Measurements from ENCODE around the gene RDH5. TPM values are rescaled to one million over a fixed set of nuclear protein-coding genes. Genes with fewer than 3 reads are reported as not detected.

Gene RDH5
- total RNA-seq, 1 experiment from 2014 or later: 5.8 TPM

- TF ChIP-seq ATF2 (CRISPR knock-in tag; IDR thresholded peaks at IDR 0.05; ENCODE audit: borderline replicate concordance, low read depth) (no peak), NR2C2 (CRISPR knock-in tag; IDR thresholded peaks at IDR 0.05) (no peak), ZNF425 (CRISPR knock-in tag; conservative IDR thresholded peaks at IDR 0.05) (no peak), CBFB (CRISPR knock-in tag; IDR thresholded peaks at IDR 0.05; ENCODE audit: low read depth) (no peak), TEAD1 (CRISPR knock-in tag; IDR thresholded peaks at IDR 0.05) (0 out of 2 replicates have a peak, but pooled peaks have one; percentile 28), ZNF317 (CRISPR knock-in tag; IDR thresholded peaks at IDR 0.05; ENCODE audit: borderline replicate concordance, low read depth) (no peak), ZMAT4 (CRISPR knock-in tag; IDR thresholded peaks at IDR 0.05) (no peak), ZNF512 (CRISPR knock-in tag; IDR thresholded peaks at IDR 0.05; ENCODE audit: borderline replicate concordance) (no peak), KAT7 (CRISPR knock-in tag; IDR thresholded peaks at IDR 0.05; ENCODE audit: borderline replicate concordance) (peak; percentile 40; the same call in 1 of the 2 replicates), TEAD4 (CRISPR knock-in tag; IDR thresholded peaks at IDR 0.05) (no peak)
- TF ChIP-seq, protein P1, sequence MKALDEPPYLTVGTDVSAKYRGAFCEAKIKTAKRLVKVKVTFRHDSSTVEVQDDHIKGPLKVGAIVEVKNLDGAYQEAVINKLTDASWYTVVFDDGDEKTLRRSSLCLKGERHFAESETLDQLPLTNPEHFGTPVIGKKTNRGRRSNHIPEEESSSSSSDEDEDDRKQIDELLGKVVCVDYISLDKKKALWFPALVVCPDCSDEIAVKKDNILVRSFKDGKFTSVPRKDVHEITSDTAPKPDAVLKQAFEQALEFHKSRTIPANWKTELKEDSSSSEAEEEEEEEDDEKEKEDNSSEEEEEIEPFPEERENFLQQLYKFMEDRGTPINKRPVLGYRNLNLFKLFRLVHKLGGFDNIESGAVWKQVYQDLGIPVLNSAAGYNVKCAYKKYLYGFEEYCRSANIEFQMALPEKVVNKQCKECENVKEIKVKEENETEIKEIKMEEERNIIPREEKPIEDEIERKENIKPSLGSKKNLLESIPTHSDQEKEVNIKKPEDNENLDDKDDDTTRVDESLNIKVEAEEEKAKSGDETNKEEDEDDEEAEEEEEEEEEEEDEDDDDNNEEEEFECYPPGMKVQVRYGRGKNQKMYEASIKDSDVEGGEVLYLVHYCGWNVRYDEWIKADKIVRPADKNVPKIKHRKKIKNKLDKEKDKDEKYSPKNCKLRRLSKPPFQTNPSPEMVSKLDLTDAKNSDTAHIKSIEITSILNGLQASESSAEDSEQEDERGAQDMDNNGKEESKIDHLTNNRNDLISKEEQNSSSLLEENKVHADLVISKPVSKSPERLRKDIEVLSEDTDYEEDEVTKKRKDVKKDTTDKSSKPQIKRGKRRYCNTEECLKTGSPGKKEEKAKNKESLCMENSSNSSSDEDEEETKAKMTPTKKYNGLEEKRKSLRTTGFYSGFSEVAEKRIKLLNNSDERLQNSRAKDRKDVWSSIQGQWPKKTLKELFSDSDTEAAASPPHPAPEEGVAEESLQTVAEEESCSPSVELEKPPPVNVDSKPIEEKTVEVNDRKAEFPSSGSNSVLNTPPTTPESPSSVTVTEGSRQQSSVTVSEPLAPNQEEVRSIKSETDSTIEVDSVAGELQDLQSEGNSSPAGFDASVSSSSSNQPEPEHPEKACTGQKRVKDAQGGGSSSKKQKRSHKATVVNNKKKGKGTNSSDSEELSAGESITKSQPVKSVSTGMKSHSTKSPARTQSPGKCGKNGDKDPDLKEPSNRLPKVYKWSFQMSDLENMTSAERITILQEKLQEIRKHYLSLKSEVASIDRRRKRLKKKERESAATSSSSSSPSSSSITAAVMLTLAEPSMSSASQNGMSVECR (CRISPR knock-in tag; IDR thresholded peaks at IDR 0.05; ENCODE audit: borderline replicate concordance): no peak
Measured at GRCh38 chr12:55743406-55744339, 23.5 kb downstream of the RDH5 start (continued).

DNA sequence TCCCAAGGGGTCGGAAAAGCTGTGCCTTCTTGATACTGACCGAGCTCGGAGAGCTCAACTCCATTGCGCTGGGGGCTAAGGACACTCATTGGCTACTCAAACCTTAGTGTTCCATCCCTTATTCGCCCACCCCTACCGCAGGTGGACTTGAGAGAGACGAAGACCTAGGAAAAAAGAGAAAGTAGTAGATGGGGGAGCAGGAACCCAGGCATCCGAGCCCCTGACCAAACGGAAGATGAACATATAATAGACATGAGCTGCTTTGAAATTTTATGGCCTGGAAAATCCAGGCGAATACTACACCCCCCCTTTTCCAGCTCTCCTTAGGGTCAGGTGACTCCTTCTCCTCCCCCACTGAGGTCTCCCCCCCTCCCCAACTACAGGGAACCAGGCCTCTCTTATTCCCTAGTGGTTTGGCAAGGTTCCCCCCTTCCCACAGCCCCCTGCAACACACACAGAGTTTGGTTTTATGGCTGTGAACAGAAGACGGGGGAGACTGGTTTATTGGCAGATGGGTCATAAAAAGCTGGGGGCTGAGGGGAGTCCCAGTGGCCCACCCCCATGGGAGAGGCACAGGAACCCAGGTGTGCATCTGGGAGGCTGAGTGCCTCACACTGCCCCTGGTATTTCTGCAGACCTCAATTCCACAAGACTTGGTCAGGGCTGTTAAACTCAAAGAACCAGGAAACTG lies 24.3 kb downstream of the RDH5 start:
- ATAC-seq (no peak), DNase-seq (ENCODE audit: low spot score) (no peak)
- no peaks in the 10 kb centered on the region for H3K9me3 Mint-ChIP-seq
- peaks cover 23% of the 10 kb centered on the region for H3K36me3 Mint-ChIP-seq
- ChIA-PET CTCF (interaction anchor here (0.8 to 3.4 kb wide), 13 partner anchors 8 to 229 kb away, joined by 3 to 24 read pairs (median 4); partner anchors contain the start of genes CD63, DNAJC14, ITGA7 and ORMDL2), POLR2A (interaction anchor here (0.7 to 4.0 kb wide), 6 partner anchors 8 to 136 kb away, joined by 3 to 19 read pairs (median 5); partner anchors contain the start of genes CD63, DNAJC14, ORMDL2 and SARNP)
- peak overlapping the region; percentile 97 for H3K4me3 Mint-ChIP-seq
- H3K27ac Mint-ChIP-seq: peak overlapping the region; percentile 67
- peaks cover 59% of the 10 kb centered on the region for H3K4me1 Mint-ChIP-seq
- H3K27me3 Mint-ChIP-seq (ENCODE audit: low read depth): peaks cover 2% of the 10 kb centered on the region; the same call in 1 of the 2 replicates
- TF ChIP-seq AFF4 (CRISPR knock-in tag; IDR thresholded peaks at IDR 0.05; ENCODE audit: borderline replicate concordance): no peak
- no peak for TF ChIP-seq TCF7 (CRISPR knock-in tag; IDR thresholded peaks at IDR 0.05; ENCODE audit: low read depth)
- no peak for TF ChIP-seq PRRX2 (CRISPR knock-in tag; IDR thresholded peaks at IDR 0.05)
- no peak for TF ChIP-seq FOXK1 (CRISPR knock-in tag; IDR thresholded peaks at IDR 0.05)
- 0 out of 2 replicates have a peak, but pooled peaks have one; percentile 15 for TF ChIP-seq NFYB (CRISPR knock-in tag; conservative IDR thresholded peaks at IDR 0.05; ENCODE audit: low read depth)
- no peak for TF ChIP-seq SP1 (CRISPR knock-in tag; conservative IDR thresholded peaks at IDR 0.05)
- TF ChIP-seq, protein P2, sequence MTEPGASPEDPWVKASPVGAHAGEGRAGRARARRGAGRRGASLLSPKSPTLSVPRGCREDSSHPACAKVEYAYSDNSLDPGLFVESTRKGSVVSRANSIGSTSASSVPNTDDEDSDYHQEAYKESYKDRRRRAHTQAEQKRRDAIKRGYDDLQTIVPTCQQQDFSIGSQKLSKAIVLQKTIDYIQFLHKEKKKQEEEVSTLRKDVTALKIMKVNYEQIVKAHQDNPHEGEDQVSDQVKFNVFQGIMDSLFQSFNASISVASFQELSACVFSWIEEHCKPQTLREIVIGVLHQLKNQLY (CRISPR knock-in tag; IDR thresholded peaks at IDR 0.05): no peak

All from WTC11 (cell line).